Vagina (tissue), 2 donors: Measurements from ENCODE around the gene RAB41.

Experiments used
- POLR2A ChIP-seq, 2 donors: fragments of 450-650 bp; IDR thresholded peaks; one replicate each; pipeline ENCODE4 v1.6.1; 2017; ENCODE audit warnings: antibody characterized with exemption in 2 of 2, mild to moderate bottlenecking in 2 of 2, moderate library complexity in 2 of 2
- POLR2AphosphoS5 ChIP-seq, 2 donors: sonication (generic); formaldehyde crosslinking; IDR thresholded peaks; one replicate each; pipeline ENCODE4 v1.9.0; 2017; ENCODE audit warnings: antibody characterized with exemption in 2 of 2, mild to moderate bottlenecking in 2 of 2, low read depth in 1 of 2; ENCODE audit not compliant: insufficient read depth in 1 of 2
- TF ChIP-seq, protein P1 (sequence below), 3 experiments: fragments of 450-650 bp in 2 of 3; fragments of 200-600 bp in 1 of 3; sonication (generic) in 1 of 3; IDR thresholded peaks; one replicate each; pipeline ENCODE4 v1.5.1; 2017 to 2019; ENCODE audit warnings: antibody characterized with exemption in 3 of 3, mild to moderate bottlenecking in 2 of 3, moderate library complexity in 2 of 3

- TF ChIP-seq, protein P1, sequence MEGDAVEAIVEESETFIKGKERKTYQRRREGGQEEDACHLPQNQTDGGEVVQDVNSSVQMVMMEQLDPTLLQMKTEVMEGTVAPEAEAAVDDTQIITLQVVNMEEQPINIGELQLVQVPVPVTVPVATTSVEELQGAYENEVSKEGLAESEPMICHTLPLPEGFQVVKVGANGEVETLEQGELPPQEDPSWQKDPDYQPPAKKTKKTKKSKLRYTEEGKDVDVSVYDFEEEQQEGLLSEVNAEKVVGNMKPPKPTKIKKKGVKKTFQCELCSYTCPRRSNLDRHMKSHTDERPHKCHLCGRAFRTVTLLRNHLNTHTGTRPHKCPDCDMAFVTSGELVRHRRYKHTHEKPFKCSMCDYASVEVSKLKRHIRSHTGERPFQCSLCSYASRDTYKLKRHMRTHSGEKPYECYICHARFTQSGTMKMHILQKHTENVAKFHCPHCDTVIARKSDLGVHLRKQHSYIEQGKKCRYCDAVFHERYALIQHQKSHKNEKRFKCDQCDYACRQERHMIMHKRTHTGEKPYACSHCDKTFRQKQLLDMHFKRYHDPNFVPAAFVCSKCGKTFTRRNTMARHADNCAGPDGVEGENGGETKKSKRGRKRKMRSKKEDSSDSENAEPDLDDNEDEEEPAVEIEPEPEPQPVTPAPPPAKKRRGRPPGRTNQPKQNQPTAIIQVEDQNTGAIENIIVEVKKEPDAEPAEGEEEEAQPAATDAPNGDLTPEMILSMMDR (IDR thresholded peaks at IDR 0.05), result no peak
- no peak for TF ChIP-seq POLR2AphosphoS5 (IDR thresholded peaks at IDR 0.05; ENCODE audit: insufficient read depth in 1 of 2, low read depth in 1 of 2)
- no peak for TF ChIP-seq POLR2A (IDR thresholded peaks at IDR 0.05)
Measured at GRCh38 chrX:70253377-70254062, 28.5 kb upstream of the RAB41 start.
